IMR-90 (cell line): ENCODE measurements around the gene BCAP31. TPM values are rescaled to one million over a fixed set of nuclear protein-coding genes. Genes with fewer than 3 reads are reported as not detected.

Experiments
- ATAC-seq: fragments of 200-7000 bp; cut with Tn5 transposase; 2 replicates; pipeline ENCODE4 v1.9.1; 2020; ENCODE audit warnings: low read depth, mild to moderate bottlenecking, moderate library complexity
- BruUV-seq: library from RNA; stranded (reverse); fragments of 400-500 nt; replicated peaks from 2 replicates; lab custom pipeline; 2021; lab: Mats Ljungman, UMichigan
- CTCF ChIA-PET: fragments of 300-600 bp; formaldehyde crosslinking; extraction: SDS; loops from one replicate; lab custom pipeline; 2021; ENCODE audit warnings: antibody characterized with exemption; lab: Yijun Ruan, JAX
- POLR2A ChIA-PET: fragments of 300-600 bp; sonication (Branson Sonifier 250); formaldehyde crosslinking; loops from one replicate; lab custom pipeline; 2022; ENCODE audit warnings: antibody characterized with exemption; ENCODE audit not compliant: unreplicated experiment; lab: Charles Lee
- DNase-seq: peaks from one replicate; pipeline ENCODE4 v3.0.0; 2013
- H2AFZ ChIP-seq: replicated peaks from 2 replicates; pipeline ENCODE3; 2013; ENCODE audit warnings: low read length, mild to moderate bottlenecking; ENCODE audit not compliant: poor library complexity
- H2AK5ac ChIP-seq: 2 replicates; pipeline ENCODE4 v1.6.1; 2013; ENCODE audit warnings: low read depth, low read length, inconsistent platforms
- H2AK9ac ChIP-seq: replicated peaks from 2 replicates; pipeline ENCODE3; 2013; ENCODE audit warnings: mild to moderate bottlenecking, low read depth, low read length, moderate library complexity; ENCODE audit not compliant: poor library complexity
- H2BK120ac ChIP-seq: 2 replicates; pipeline ENCODE4 v1.6.1; 2013; ENCODE audit warnings: low read depth, low read length, inconsistent platforms
- H2BK15ac ChIP-seq: 3 replicates; pipeline ENCODE4 v1.6.1; 2013; ENCODE audit warnings: low read depth, low read length, inconsistent platforms
- H2BK20ac ChIP-seq: 2 replicates; pipeline ENCODE4 v1.6.1; 2013; ENCODE audit warnings: low read depth, mild to moderate bottlenecking, inconsistent platforms, low read length, moderate library complexity
- H2BK5ac ChIP-seq: 2 replicates; pipeline ENCODE4 v1.6.1; 2013; ENCODE audit warnings: mild to moderate bottlenecking, low read depth, low read length, inconsistent platforms; ENCODE audit not compliant: poor library complexity, severe bottlenecking
- H3K14ac ChIP-seq: replicated peaks from 2 replicates; pipeline ENCODE4 v1.6.1; 2013; ENCODE audit warnings: low read depth, low read length, inconsistent platforms
- H3K18ac ChIP-seq: 2 replicates; pipeline ENCODE4 v1.6.1; 2013; ENCODE audit warnings: low read depth, low read length, control low read depth
- H3K23ac ChIP-seq: 2 replicates; pipeline ENCODE4 v1.6.1; 2013; ENCODE audit warnings: low read depth, low read length, inconsistent platforms
- H3K27ac ChIP-seq: 2 replicates; pipeline ENCODE4 v1.5.1; 2013; ENCODE audit warnings: mild to moderate bottlenecking, control low read depth, low read length; ENCODE audit not compliant: insufficient read depth
- H3K27me3 ChIP-seq: 2 replicates; pipeline ENCODE4 v1.6.1; 2013; ENCODE audit warnings: low read length; ENCODE audit not compliant: control insufficient read depth, insufficient read depth
- H3K36me3 ChIP-seq: 2 replicates; pipeline ENCODE4 v1.6.1; 2013; ENCODE audit warnings: low read length, mixed read lengths; ENCODE audit not compliant: control insufficient read depth, insufficient read depth
- H3K4ac ChIP-seq: 2 replicates; pipeline ENCODE4 v1.6.1; 2013; ENCODE audit warnings: low read depth, low read length, inconsistent platforms
- H3K4me1 ChIP-seq: 2 replicates; pipeline ENCODE4 v1.6.1; 2013; ENCODE audit warnings: low read length, mixed read lengths; ENCODE audit not compliant: control insufficient read depth, insufficient read depth
- H3K4me2 ChIP-seq: 2 replicates; pipeline ENCODE4 v1.6.1; 2013; ENCODE audit warnings: low read depth, mild to moderate bottlenecking, control low read depth, low read length, moderate library complexity
- H3K4me3 ChIP-seq: 2 replicates; pipeline ENCODE4 v1.5.1; 2013; ENCODE audit warnings: low read depth, mild to moderate bottlenecking, control low read depth, low read length, moderate library complexity; ENCODE audit not compliant: insufficient read depth
- H3K56ac ChIP-seq: 2 replicates; pipeline ENCODE4 v1.6.1; 2013; ENCODE audit warnings: low read length, inconsistent platforms; ENCODE audit not compliant: insufficient read depth; ENCODE audit errors: extremely low read depth
- H3K79me1 ChIP-seq, 2 experiments: 2 replicates each; pipeline ENCODE4 v1.6.1; 2013; ENCODE audit warnings: low read length in 2 of 2, inconsistent platforms in 1 of 2, low read depth in 1 of 2
- H3K9ac ChIP-seq: 2 replicates; pipeline ENCODE4 v1.6.1; 2013; ENCODE audit warnings: low read depth, low read length, control low read depth
- H3K9me1 ChIP-seq: 2 replicates; pipeline ENCODE4 v1.6.1; 2013; ENCODE audit warnings: low read length, inconsistent platforms; ENCODE audit not compliant: insufficient read depth
- H3K9me3 ChIP-seq: 2 replicates; pipeline ENCODE4 v1.6.1; 2013; ENCODE audit warnings: low read length; ENCODE audit not compliant: control insufficient read depth, insufficient read depth
- H4K20me1 ChIP-seq: 2 replicates; pipeline ENCODE4 v1.6.1; 2013; ENCODE audit warnings: low read length, inconsistent platforms; ENCODE audit not compliant: insufficient read depth
- H4K5ac ChIP-seq: 2 replicates; pipeline ENCODE4 v1.6.1; 2013; ENCODE audit warnings: mild to moderate bottlenecking, low read depth, low read length, control low read depth
- H4K8ac ChIP-seq, 2 experiments: 2 replicates each; pipeline ENCODE4 v1.6.1; 2013; ENCODE audit warnings: low read depth in 2 of 2, low read length in 2 of 2, control low read depth in 1 of 2, inconsistent platforms in 1 of 2
- H4K91ac ChIP-seq: 2 replicates; pipeline ENCODE4 v1.6.1; 2013; ENCODE audit warnings: low read depth, low read length, inconsistent platforms; ENCODE audit not compliant: insufficient read depth
- BHLHE40 ChIP-seq: fragments of 150-350 bp; IDR thresholded peaks from 2 replicates; pipeline ENCODE4 v1.6.1; 2016; ENCODE audit warnings: mild to moderate bottlenecking, low read depth, low read length
- CEBPB ChIP-seq: IDR thresholded peaks from 2 replicates; pipeline ENCODE4 v1.6.1; 2012; ENCODE audit warnings: low read depth, low read length, improper control_type of control experiment
- CHD1 ChIP-seq: IDR thresholded peaks from 2 replicates; pipeline ENCODE4 v1.6.1; 2012; ENCODE audit warnings: low read depth, low read length, improper control_type of control experiment
- CTCF ChIP-seq: conservative IDR thresholded peaks from 2 replicates; pipeline ENCODE4 v1.5.1; 2012; ENCODE audit warnings: mild to moderate bottlenecking, low read depth, low read length, improper control_type of control experiment
- ELK1 ChIP-seq: fragments of 150-350 bp; IDR thresholded peaks from 2 replicates; pipeline ENCODE4 v1.6.1; 2016; ENCODE audit warnings: low read depth, mild to moderate bottlenecking, low read length, moderate library complexity, borderline replicate concordance
- MAFK ChIP-seq: IDR thresholded peaks from 2 replicates; pipeline ENCODE4 v1.6.1; 2012; ENCODE audit warnings: low read depth, low read length, improper control_type of control experiment
- MXI1 ChIP-seq: IDR thresholded peaks from 2 replicates; pipeline ENCODE4 v1.6.1; 2012; ENCODE audit warnings: low read depth, mild to moderate bottlenecking, low read length, moderate library complexity, borderline replicate concordance
- POLR2A ChIP-seq: IDR thresholded peaks from 2 replicates; pipeline ENCODE4 v1.6.1; 2012; ENCODE audit warnings: mild to moderate bottlenecking, low read depth, low read length
- RFX5 ChIP-seq: IDR thresholded peaks from 2 replicates; pipeline ENCODE4 v1.8.0; 2012; ENCODE audit warnings: low read depth, mild to moderate bottlenecking, low read length, moderate library complexity
- SMC3 ChIP-seq: fragments of 150-350 bp; IDR thresholded peaks from 2 replicates; pipeline ENCODE4 v1.6.1; 2016; ENCODE audit warnings: low read depth, mild to moderate bottlenecking, antibody characterized with exemption, low read length, moderate library complexity
- WGBS, 2 experiments: methylation state at CpG; one replicate each; pipeline versions ENCODE4 v1.1.5 to v1.1.7; 2013; ENCODE audit warnings: missing lambda C conversion rate in 2 of 2; ENCODE audit not compliant: insufficient read length in 1 of 2; ENCODE audit errors: extremely low coverage in 2 of 2; 5-methylcytosine and 5-hydroxymethylcytosine counted together
- dilution Hi-C: fragments of 300-500 bp; cut with HindIII; formaldehyde crosslinking; loops from one replicate; pipeline ENCODE4 v1.14.3; 2018; ENCODE audit warnings: low sequenced_read_pairs; ENCODE audit not compliant: unreplicated experiment
- in situ Hi-C: fragments of 300-500 bp; cut with MboI; formaldehyde crosslinking; loops from 3 replicates; pipeline ENCODE4 v1.14.3; 2019; ENCODE audit warnings: low sequenced_read_pairs, inconsistent platforms, mixed read lengths
- intact Hi-C: fragments of 100-400 bp; cut with micrococcal nuclease; formaldehyde crosslinking; loops from 2 replicates; pipeline ENCODE4 v1.10.0; 2022
- polyA plus RNA-seq, 3 experiments: library from polyadenylated mRNA; depleted of rRNA; stranded (reverse); fragments of >200 nt; gene quantifications; 2 replicates each; pipeline ENCODE4 v1.2.3, GENCODE V29; 2012; ENCODE audit warnings: low replicate concordance in 1 of 3
- total RNA-seq: library from RNA; depleted of rRNA; stranded (reverse); fragments of >200 nt; gene quantifications from 2 replicates; pipeline ENCODE4 v1.2.3, GENCODE V29; 2012

The BCAP31 gene
- total and polyA plus RNA-seq, 2 of the 4 experiments (the other 2 are of a cell fraction): 125 to 244 TPM

DNA sequence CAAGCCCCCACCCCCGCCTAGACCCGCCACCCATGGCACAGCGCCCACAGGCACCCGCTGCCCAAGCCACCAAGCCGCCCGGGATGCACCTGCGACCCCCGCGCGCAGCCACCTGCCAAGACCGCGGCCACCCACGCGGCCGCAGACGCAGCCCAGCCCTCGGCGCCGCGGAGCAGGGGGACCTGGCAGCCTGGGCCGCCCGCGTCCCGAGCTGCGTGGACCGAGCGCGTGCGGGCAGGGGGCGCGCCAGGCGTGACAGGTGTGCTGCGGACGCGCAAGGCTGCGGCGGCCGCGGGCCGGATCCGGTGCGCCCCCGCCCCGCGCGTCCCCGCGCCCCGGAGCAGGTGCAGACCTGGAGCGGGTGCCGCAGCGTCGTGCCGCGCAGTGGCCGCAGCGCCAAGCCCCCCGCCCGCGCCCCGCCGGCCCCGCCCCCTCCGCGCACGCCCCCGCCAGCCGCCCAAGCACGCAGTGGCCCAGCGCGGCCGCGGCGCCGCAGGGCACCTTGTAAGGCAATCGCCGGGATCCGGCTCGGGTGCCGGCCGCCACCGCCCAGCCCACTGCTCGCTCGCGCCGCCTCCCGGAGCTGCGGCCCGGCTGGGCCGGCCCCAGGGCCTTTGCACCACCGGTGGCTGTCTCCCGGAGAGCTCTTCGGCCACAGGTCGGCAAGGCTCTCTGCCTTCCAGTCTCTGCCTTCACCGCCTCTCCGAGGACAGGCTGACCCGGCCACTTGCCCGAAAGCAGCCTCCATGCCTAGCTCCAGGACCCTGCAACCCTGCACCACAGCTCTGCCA, 50.6 kb downstream of the BCAP31 start, which contains the start of gene PNCK (continued):
- TF ChIP-seq SMC3: no peak

DNA sequence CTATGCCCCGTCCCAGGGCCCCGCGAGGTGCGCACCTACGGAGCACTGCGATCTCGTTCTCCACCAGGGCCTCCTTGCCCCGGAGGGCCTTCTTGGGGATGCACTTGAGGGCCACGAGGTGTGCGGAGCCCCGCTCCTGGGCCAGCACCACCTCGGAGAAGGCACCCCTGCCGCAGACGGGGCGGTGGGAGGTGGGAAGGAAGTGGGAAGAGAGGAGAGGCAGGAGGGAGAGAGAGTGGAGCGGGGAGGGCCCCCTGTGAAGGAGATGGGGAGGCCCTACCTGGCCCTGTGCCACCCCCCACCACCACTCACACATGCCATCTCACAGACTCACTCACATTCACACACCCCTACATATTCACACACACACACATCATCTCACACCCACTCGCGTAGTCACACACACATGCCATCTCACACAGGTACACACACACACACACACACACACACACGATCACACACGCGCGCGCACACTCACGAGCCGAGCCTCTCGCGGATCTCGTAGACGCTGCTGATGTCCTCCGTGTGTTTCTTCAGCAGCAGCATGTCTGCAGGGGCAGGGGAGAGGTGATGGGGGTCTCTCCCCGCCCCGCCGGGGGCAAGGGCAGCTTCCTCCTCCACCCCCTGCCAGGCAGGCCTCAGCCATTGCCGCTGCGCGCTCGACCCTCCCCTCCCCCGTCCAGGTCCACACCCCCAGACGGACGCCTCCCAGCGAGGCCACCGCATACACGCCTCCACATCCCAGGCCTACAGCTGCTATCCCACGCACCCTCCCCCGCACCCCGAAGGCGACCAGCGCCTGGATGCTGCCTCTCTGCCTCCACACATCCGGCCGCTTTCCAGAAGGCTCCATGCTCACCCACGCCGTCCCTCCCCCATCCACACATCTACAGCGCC, 51.4 kb downstream of the BCAP31 start:
- Histone ChIP-seq H4K5ac (no peak overlapping the region), H3K79me1 (no peaks in the 10 kb centered on the region), H3K9me1 (no peaks in the 10 kb centered on the region), H4K20me1 (no peaks in the 10 kb centered on the region; the same call in 1 of the 2 replicates), H2BK15ac (no peak overlapping the region), H3K4me2 (no peak overlapping the region), H2BK5ac (no peak overlapping the region), H2BK120ac (no peak overlapping the region), H3K4ac (no peak overlapping the region), H2BK20ac (no peak overlapping the region), H3K4me1 (no peaks in the 10 kb centered on the region), H3K14ac (no peak overlapping the region), H3K9ac (no peak overlapping the region), H3K9me3 (peaks cover 4% of the 10 kb centered on the region; the same call in 1 of the 2 replicates), H2AK5ac (no peak overlapping the region), H3K27ac (no peak overlapping the region), H3K18ac (no peak overlapping the region), H4K91ac (no peak overlapping the region), H4K8ac (no peak overlapping the region), H3K4me3 (no peak overlapping the region), H2AFZ (peak overlapping the region; percentile 62), H3K23ac (no peak overlapping the region), H2AK9ac (peak overlapping the region; percentile 26), H3K36me3 (no peaks in the 10 kb centered on the region), H3K56ac (no peak overlapping the region), H3K27me3 (peaks cover 20% of the 10 kb centered on the region)
- no TSS peak for BruUV-seq
- in situ Hi-C loops (loop anchor here (25.0 kb wide), 1 partner anchor 710 kb away; no protein-coding TSS in a partner anchor), dilution Hi-C loops (no loop called here), intact Hi-C loops (no loop called here)
- 51% methylated on average over 11 of the region's 53 CpGs; no CpG with 5 or more reads in 1 of the 2 experiments for WGBS, 2 experiments
- CTCF ChIA-PET: no interaction called here
- POLR2A ChIA-PET: no interaction called here
- ATAC-seq (no peak), DNase-seq (no peak)
- no peak for TF ChIP-seq ELK1
- no peak for TF ChIP-seq POLR2A
- no peak for TF ChIP-seq CHD1
- no peak for TF ChIP-seq CTCF
- TF ChIP-seq MAFK: no peak
- TF ChIP-seq MXI1: no peak
- TF ChIP-seq CEBPB: no peak
- TF ChIP-seq RFX5: no peak
- TF ChIP-seq BHLHE40: no peak
